Bone marrow (tissue), 2 donors: Measurements from ENCODE around the gene SH3RF3.
A peak's percentile ranks its signal among the peaks of the same experiment; 100 is the strongest.
"Not testable (repeated sequence)": the region's sequence is repeated elsewhere in the genome, so short reads cannot be mapped to it uniquely, and the experiment has no call there.

ENCODE experiments used
- DNase-seq, 2 donors: peaks; one replicate each; lab custom pipeline; 2025; lab: John Stamatoyannopoulos, UW

Gene SH3RF3

DNA sequence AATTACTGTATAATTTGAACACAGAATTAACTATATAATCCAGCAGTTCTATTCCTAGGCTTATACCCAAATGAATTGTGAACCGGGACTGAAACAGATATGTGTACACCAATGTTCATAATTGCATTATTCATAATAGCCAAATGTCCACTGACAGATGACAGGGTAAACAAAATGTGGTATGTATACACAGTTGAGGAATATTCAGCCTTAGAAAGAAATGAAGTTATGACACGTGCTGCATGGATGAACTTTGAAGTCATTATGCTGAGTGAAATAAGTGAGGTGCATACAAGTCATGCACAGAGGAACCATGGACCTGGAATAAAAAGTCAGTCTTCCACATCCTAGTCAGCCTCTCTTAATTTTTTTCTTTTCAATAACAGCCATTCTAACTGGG lies 91.9 kb downstream of the SH3RF3 start:
- no peak for DNase-seq

DNA sequence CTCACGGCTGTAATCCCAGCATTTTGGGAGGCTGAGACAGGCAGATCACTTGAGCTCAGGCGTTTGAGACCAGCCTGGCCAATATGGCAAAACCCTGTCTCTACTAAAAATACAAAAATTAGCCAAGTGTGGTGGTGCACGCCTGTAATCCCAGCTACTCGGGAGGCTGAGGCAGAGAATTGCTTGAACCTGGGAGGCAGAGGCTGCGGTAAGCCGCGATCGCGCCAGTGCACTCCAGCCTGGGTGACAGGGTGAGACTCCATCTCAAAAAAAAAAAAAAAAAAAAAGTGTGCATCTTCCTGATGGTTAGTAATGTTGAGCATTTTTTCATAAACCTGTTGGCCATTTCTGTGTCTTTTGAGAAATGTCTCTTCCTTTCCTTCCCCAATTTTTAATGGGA lies 92.3 kb downstream of the SH3RF3 start:
- not testable (repeated sequence) for DNase-seq

DNA sequence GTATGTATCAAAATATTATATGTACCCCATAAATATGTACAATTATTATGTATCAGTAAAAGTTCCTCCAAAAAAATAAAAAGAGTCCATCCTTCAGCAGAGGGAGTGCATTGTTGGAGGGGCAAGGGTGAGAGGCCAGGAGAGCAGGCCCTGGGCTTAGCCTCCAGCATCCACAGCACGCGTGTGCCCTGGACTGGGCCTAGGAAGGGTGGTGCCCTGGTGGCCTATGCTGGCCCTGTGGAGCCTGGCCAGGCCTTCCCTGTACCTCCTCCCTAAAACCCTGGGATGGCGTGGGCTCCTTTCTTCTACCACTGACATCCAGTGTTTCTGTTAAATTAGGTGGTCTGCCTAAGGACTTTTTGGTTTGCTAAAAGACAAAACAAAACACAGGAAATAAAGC lies 93.4 kb downstream of the SH3RF3 start:
- DNase-seq, result no peak

DNA sequence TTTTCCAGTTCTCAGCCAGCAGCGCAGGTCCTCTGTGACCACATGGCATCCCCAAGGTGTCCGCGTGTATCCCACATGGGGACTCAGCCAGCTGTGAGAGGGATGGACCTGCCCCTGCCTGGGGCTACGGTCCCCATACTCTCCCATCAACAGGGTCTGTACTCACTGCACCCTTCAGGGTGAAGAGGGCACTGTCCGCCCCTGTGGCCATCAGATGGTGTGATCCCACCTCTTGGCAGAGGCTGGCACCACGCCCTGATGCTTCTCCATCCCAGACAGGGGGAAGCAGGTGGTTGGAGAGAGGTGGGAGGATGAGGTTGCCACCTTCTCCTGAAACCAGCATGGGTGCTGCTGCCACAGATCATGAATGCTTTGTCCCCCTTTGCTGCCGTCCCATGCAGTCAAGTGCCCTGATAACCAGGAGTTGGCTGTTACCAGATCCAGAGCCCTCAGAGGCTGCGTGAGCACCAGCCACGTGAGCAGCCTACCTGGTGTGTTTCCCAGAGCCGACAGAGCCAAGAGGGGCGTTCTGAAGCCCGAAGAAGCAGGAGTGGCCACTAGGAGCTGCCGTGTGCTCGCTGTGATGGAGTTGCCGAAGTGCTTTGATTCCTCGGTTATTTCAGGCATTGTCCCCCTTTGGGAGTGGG lies 93.9 kb downstream of the SH3RF3 start:
- DNase-seq, result no peak

DNA sequence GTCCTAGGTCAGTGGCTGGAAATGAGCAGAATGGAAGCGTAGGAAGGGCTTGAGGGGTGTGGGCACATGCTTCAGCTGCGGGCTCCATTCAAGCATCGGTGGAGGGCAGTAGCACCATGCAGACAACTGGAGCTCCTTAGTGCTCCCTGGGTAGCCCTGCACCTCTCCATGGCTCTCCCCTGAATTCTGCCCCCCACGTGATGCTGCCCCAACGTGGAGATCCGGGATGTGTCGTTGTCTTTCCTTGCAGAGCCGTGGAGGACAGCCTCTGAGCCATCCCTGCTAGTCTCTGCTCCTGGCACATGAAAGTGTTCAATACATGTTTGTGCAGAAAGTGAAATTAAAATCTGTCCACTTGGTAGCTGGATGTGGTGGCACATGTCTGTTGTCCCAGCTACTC lies 94.5 kb downstream of the SH3RF3 start:
- DNase-seq, result no peak

DNA sequence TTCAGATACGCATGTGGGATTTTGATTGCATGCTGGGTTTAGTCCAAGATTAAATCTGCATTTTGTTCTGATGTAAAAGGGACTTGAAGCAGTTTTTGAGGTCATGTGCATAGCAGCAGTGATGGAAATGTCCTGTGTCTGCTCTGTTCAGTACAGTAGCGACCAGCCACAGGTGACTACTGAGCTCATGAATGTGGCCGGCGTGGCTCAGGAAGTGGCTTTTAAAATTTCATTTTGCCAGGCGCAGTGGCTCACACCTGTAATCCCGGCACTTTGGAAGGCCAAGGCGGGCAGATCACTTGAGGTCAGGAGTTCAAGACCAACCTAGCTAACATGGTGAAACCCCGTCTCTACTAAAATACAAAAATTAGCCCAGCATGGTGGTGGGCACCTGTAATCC lies 95.3 kb downstream of the SH3RF3 start:
- DNase-seq, result not testable (repeated sequence)

DNA sequence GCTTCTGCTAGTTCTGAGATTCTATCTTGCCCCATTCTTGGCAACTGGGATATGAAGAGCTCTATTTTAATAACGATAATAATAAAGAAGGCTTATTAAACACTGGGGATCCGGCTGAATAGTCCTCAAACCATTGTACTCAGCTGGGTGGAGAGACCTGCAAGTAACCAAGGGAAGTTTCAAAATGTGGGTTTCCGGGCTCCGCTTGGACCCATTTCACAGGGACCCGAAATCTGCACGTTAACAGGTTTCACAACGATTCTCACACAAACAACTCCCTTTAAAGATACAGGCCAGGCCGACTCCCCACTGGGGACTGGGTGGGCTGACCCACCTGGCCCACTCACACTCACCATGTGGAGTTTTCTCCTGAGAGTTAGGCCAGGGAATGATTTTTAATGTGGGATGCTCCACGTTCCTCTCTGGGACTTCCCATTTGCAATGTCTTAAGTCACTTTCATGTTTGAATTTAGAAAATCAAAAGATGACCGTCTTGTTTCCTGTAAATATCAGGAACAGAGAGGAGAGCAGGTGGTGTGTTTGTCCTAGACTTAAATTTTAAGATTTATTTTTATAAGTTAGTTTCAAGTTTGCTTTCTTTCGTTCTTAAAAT lies 96.3 kb downstream of the SH3RF3 start:
- no peak for DNase-seq

DNA sequence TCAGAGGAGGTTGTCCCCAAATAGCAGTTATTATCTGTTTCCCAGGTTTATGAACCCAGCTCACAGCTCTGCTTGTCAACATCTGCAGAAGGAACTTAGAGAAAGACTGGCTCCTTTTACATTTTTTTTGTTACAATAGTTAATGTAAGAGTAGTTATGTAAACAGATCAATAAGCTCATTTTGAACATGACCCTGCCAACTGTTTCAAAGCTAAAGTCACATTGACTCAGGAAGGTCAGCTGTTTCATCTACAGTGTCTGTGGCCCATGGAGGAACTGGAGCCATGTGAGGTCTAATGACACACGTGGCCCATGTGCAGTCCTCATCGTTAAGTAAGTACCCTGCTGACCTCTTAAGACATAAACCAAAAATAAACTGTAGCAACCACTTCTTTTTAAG lies 97.1 kb downstream of the SH3RF3 start:
- DNase-seq, result no peak

DNA sequence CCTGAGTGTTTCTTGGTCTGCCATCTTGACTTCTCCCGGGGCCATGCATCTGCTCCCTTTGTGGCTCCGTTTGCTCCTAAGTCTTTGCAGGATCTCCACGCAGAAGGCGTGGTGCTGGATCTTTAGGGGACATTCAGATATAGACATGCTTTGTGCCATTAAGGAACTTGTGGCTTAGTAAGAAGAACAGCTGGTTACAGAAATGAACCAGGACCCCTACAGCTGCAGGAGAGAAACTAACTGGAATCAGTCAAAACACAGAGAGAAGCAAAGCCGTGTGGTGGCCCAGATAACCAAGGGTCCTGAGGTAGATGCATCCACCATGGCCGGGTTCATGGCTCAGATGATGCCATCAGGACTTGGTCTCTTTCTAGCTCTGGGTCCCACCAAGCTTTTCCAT lies 97.6 kb downstream of the SH3RF3 start:
- no peak for DNase-seq

DNA sequence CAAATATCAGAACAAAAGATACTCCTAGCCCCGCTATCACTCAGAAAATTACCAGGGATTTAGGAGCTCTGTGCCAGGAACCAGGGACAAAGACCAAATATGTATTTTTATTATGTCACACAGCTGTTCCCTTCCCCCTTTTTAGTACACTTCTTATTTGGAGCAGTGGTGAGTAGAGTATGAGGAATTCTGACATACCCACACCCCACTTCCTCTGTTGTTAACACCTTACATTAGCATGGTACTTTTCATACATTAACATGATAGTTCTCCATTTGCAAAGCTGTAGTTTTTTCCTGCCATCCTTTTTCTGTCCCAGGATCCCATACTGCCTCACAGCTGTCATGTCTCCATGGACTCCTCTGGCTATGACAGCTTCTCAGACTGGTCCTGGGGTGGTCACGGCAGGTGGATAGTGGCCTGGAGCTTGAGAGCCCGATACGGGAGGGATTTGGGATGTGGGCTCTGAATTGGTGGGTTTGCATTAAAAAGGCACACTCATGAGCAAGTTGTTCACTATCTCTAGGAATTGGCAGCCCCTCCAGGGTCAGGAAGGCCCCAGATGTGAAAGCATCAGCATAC lies 100.2 kb downstream of the SH3RF3 start:
- no peak for DNase-seq

DNA sequence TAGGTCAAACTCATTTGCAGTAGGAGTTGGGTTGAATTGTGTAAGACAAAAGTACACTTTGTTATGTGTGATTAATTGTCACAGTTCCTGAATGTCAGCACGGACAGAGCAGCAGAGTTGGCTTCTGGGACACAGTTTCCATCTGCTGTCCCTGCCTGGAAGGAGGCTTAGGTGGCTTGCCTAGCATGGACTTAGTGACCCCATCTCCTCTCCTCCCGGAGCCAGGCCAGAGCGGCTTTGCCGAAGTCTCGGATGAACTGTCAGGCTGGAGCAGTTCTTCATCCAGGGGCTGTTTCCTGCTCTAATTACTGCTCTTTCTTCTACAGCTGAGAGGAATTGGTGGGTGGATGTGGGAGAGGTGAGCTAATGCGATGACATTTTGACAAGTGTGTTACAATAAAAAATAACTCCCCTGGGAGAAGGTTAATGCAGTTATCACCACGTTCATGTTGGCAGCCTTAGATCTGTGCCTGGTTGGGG lies 102.0 kb downstream of the SH3RF3 start:
- DNase-seq, result no peak

DNA sequence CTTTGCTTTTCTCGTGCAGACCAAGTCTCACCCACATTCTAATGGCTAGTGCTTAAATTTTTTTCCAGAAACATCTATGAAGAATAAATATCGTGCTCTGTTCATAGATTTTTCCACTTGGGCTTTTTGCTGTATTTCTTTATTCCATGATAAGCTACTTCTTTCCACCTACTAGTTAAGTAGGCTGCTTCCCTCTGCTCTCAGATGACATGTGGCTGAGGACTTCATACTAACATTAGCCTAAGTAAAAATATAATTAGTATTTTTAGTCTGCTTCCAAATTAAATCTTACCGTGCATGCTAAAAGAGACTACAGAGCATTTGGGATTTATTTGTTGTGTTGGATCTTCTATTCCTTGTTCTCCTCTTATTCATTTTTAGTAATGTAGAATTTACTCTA lies 102.4 kb downstream of the SH3RF3 start:
- DNase-seq, result no peak

DNA sequence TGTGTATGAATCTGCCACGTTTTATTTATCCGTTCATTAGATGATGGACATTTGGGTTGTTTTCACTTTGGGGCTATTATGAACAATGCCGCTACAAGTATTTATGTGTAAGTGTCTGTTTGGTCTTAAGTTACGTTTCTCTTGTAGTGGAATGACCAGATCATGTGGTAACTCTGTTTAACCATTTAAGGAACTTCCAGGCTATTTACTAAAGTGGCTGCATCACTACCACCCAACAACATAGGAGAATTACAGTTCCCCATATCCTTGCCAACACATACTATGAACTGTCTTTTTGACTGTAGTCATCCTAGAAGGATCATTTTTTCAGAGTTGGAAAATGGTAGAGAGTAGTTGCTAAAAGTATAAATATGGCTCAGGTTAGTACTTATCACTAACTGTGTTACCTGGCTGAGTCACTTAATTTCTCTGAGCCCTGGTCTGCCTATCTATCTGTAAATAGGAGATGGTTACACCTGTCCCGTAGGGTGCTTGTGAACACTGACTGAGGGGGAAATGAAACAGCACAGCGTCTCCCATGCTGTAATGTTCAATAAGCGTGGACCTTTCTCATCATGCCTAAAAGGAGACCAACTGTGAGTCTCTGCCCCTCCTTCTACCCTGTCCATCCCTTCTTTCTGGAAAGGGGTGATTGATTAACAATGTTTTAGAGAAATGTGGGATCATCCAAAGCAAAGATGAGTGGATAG lies 103.1 kb downstream of the SH3RF3 start:
- no peak for DNase-seq

DNA sequence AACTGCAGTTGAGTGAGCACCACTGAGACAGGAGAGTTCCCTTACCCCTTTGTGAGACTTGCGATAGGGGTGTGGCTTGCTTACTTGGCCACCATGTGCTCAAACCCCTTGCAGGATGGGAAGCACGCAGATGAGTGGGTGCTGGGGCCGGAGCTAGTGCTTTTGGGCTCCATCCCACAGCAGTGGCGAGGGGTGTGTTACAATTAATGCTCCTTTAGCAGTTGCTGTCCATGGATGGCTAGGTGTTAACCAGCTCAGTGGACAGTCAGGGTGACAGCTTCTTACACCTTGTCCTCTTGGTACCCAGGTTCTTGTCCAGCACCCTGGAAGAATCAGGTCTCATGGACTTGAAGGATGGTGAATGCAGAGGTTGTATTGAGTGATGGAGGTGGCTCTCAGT lies 103.9 kb downstream of the SH3RF3 start:
- DNase-seq, result no peak

DNA sequence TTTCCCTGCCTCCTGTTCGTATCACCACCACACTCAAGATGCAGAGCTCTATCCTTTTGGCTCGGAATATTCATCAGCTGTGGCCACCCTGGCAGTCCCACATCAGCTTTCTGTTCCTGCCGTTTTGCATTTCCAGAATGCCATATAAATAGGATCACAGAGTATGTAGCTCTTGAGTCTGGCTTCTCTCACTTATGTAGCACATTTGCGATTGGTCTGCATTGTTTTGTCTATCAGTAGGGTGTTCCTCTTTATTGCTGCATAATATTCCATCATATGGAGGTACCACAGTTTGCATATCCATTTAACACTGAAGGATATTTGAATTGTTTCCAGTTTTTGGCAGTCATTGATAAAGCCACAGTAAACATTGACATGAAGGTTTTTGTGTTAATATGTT lies 104.6 kb downstream of the SH3RF3 start:
- no peak for DNase-seq

DNA sequence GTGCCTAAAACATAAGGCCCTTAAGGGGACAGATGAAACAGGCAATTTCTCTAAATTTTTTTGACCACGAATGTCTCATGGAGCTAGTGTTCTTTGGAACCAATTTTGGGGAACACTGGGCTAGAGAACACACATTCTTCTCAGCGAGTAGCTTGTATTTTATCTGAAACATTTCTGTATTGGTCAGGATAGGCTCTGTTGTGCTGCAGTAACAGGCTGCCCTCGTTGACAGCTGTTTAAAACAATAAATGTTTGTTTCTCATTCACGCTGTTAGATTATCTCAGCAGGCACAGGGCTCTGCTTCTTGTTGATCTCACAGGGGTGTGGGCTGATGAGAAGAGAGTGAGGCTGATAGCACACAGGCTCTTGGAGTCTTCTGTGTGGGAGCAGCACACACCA lies 105.3 kb downstream of the SH3RF3 start:
- no peak for DNase-seq

DNA sequence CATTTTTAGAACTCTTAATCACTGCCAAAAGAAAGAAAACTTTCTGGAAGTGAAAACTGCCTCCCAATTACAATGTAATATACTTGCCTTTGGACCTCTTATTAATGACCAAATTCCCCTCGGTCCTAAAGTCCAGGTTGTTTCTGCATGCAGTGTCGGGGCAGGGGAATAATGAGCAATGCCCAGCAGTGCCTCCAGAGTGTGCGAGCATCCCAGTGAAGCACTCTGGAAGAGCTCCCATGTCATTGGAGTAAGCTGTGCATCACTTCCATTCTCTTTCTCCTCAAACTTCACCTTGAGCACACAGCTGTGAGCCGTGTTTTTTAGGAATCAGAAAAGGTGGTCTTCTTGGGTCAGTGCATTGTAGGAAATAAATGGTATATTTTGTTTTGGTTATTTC lies 107.1 kb downstream of the SH3RF3 start:
- no peak for DNase-seq

DNA sequence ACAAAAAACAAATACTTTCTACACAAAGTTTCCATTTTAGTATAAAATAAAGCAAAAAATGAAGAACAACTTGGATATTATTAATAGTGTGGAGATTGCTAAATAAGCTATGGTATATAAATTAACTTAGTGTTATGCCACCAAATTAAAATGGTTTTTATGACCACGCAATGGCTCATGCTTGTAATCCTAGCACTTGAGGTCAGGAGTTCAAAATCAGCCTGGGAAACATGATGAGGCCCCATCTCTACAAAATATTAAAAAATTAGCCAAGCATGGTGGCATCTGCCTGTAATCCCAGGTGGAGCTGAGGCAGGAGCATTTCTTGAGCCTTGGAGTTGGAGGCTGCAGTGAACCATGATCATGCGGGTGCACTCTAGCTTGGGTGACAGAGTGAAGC lies 108.8 kb downstream of the SH3RF3 start:
- no peak for DNase-seq

DNA sequence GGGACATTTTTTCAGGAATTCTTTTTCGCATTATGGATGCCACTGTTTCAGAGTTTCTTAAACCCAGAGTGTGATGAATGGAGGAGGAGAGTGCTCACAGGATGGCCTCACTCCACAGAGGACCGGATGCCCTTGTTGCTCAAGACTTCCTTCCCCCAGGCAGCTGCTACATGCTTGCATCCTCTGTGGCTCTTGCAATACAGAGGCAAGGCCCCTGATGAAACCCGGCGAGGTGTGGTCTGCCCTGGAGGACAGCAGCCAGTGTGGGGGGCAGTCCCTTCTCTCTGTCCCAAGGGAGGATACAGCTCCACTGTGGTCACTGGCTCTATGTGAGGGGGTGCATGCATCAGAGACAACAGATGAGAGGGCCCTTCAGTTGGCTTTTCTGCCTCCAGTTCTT lies 109.6 kb downstream of the SH3RF3 start:
- DNase-seq, result peak; percentile 41 to 88

DNA sequence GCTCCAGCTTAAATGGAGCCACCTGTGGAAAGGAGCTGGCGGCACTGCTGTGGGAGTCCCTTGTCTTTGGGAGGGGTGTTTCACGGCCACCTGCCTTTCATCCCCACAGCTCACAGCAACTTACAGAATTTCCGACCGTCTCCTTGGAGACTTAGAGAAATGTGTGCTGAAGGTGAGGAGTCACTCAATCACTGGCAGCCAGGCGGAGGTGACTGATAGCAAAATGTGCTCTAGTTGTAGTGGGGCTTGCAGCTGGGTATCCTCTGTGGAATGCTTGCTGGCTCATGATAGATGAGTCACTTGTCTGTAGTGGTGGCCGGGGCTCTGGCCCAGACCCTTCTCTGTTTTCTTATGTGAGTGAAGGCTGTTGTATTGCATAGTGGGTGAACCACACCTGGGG lies 110.7 kb downstream of the SH3RF3 start:
- DNase-seq, result peak in 1 of 2 donors; percentile 32

DNA sequence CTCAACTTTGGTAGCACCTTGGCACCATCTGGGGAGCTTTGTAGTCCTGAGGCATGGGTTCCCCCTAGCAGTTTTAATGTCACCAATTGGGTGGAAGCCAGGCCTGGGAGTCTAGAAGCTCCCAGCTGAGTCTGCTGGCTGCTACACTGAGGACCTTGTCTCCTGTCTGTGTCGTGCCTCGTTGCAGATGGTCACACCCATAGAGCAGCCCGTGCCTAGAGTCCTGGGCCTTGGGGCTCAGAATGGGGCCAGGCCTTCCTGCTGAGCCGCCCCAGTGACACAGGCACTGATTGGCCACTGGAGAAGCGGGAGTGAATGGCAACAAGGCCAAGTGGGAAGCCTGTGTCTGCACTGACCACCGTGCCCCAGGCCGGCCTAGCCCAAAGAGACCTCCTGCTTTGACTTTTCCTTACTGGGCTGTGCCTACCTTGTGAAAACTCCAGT lies 113.2 kb downstream of the SH3RF3 start:
- no peak for DNase-seq

DNA sequence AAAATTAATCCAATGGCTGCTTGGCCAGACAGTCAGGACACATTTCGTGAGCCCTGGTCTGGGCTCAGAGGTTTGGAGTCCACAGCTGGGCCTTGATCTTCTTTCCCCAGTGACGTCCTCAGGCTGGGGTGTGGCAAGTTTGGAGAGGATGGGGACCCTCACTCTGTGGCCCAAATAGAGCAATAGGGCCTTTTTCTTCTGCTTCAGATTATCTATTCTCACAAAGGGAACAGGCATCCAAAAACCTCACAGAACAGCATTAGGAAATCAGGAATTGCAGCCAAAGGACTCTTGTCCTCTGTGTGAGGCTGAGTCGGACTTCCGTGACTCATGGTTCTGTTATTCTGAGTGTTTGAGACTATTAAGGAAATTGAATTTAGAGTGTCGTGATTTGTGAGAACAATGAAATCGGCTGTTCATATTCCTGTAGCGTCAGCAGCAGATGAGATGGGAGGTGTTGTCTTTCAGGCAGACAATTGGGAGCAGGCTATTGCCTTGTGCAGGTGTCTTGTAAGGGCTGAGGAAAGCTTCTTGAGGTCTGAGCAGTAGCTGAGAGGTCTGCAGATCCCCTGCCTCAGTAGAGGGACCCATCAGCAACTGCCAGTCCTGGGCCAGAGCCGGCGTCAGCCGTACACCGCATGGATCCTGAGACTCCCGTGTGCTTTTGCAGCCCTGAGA lies 113.8 kb downstream of the SH3RF3 start:
- no peak for DNase-seq
